ENCODE measurements around the gene PTCH2. TPM values are rescaled to one million over a fixed set of nuclear protein-coding genes. Genes with fewer than 3 reads are reported as not detected.

Gene PTCH2
- polyA plus RNA-seq: under 1 TPM in 1 of 3 donors, not detected in 2; 0.20 TPM

GRCh38 chr1:44842862-44843655 is at the start of gene PTCH2:
TSS of gene PTCH2 (minus strand) at chr1:44843253. CDS start at chr1:44842932, 321 bp downstream.
- DNase-seq: peak; percentile 5 to 13 (median 7)
- Mint-ChIP-seq H3K27ac (peak within 1 kb of the TSS in 1 of 6 donors; percentile 40), H3K36me3 (peaks cover 3 to 12% (median 3%) of the 10 kb centered on the region in 3 donors), H3K27me3 (ENCODE audit: low read depth in 3 of 3) (peaks cover 0 to 25% (median 8%) of the 10 kb centered on the region in 3 donors), H3K9me3 (no peaks in the 10 kb centered on the region), H3K4me3 (peak within 1 kb of the TSS in 4 of 5 donors; percentile 34 to 53 (median 48)), H3K4me1 (peaks cover 5 to 6% of the 10 kb centered on the region in 2 donors)

- Mint-ChIP-seq H3K9me3 (peaks cover 0 to 5% (median 0%) of the 10 kb centered on the region in 6 donors), H3K27me3 (ENCODE audit: low read depth in 3 of 3) (peaks cover 0 to 4% (median 0%) of the 10 kb centered on the region in 3 donors), H3K4me1 (no peaks in the 10 kb centered on the region), H3K4me3 (no peak overlapping the region), H3K27ac (no peak overlapping the region), H3K36me3 (peaks cover 30 to 49% (median 44%) of the 10 kb centered on the region in 3 donors)
- no peak for DNase-seq
Observed at GRCh38 chr1:44890007-44890406, 47.0 kb upstream of the PTCH2 start.

- peaks cover 0 to 2% (median 0%) of the 10 kb centered on the region in 3 donors for H3K27me3 Mint-ChIP-seq (ENCODE audit: low read depth in 3 of 3)
- peaks cover 26 to 57% (median 39%) of the 10 kb centered on the region in 3 donors for H3K36me3 Mint-ChIP-seq
- no peak overlapping the region for H3K27ac Mint-ChIP-seq
- no peaks in the 10 kb centered on the region for H3K4me1 Mint-ChIP-seq
- no peak for DNase-seq
- H3K4me3 Mint-ChIP-seq: no peak overlapping the region
- no peaks in the 10 kb centered on the region for H3K9me3 Mint-ChIP-seq
Observed at GRCh38 chr1:44885406-44885805, 42.4 kb upstream of the PTCH2 start.

- H3K9me3 Mint-ChIP-seq: no peaks in the 10 kb centered on the region
- H3K36me3 Mint-ChIP-seq: peaks cover 23 to 58% (median 37%) of the 10 kb centered on the region in 3 donors
- no peak overlapping the region for H3K27ac Mint-ChIP-seq
- peaks cover 0 to 2% (median 0%) of the 10 kb centered on the region in 3 donors for H3K27me3 Mint-ChIP-seq (ENCODE audit: low read depth in 3 of 3)
- H3K4me3 Mint-ChIP-seq: no peak overlapping the region
- H3K4me1 Mint-ChIP-seq: no peaks in the 10 kb centered on the region
- DNase-seq: no peak
Observed at GRCh38 chr1:44884746-44885145, 41.7 kb upstream of the PTCH2 start.

GRCh38 chr1:44881011-44881632 is 38.1 kb upstream of the PTCH2 start:
- Mint-ChIP-seq H3K4me3 (no peak overlapping the region), H3K27me3 (ENCODE audit: low read depth in 3 of 3) (peaks cover 0 to 3% (median 3%) of the 10 kb centered on the region in 3 donors), H3K36me3 (peaks cover 15 to 55% (median 23%) of the 10 kb centered on the region in 3 donors), H3K4me1 (no peaks in the 10 kb centered on the region), H3K9me3 (no peaks in the 10 kb centered on the region), H3K27ac (no peak overlapping the region)
- no peak for DNase-seq

- Mint-ChIP-seq H3K36me3 (peaks cover 30 to 52% (median 32%) of the 10 kb centered on the region in 3 donors), H3K27ac (no peak overlapping the region), H3K9me3 (no peaks in the 10 kb centered on the region), H3K4me1 (no peaks in the 10 kb centered on the region), H3K4me3 (no peak overlapping the region), H3K27me3 (ENCODE audit: low read depth in 3 of 3) (peaks cover 0 to 3% (median 1%) of the 10 kb centered on the region in 3 donors)
- no peak for DNase-seq
Observed at GRCh38 chr1:44874155-44874554, 31.1 kb upstream of the PTCH2 start.

- Mint-ChIP-seq H3K4me3 (no peak overlapping the region), H3K27ac (no peak overlapping the region), H3K36me3 (peaks cover 29 to 48% (median 42%) of the 10 kb centered on the region in 3 donors), H3K9me3 (no peaks in the 10 kb centered on the region), H3K4me1 (no peaks in the 10 kb centered on the region), H3K27me3 (ENCODE audit: low read depth in 3 of 3) (peaks cover 0 to 1% (median 0%) of the 10 kb centered on the region in 3 donors)
- no peak for DNase-seq
Observed at GRCh38 chr1:44870096-44870495, 27.0 kb upstream of the PTCH2 start.

GRCh38 chr1:44867801-44868200 is 24.7 kb upstream of the PTCH2 start:
- no peak for DNase-seq
- Mint-ChIP-seq H3K27me3 (ENCODE audit: low read depth in 3 of 3) (peaks cover 0 to 1% (median 0%) of the 10 kb centered on the region in 3 donors), H3K9me3 (no peaks in the 10 kb centered on the region), H3K4me1 (no peaks in the 10 kb centered on the region), H3K27ac (no peak overlapping the region), H3K36me3 (peaks cover 17 to 40% (median 29%) of the 10 kb centered on the region in 3 donors), H3K4me3 (no peak overlapping the region)

GRCh38 chr1:44862829-44863401 is 19.9 kb upstream of the PTCH2 start:
- Mint-ChIP-seq H3K4me1 (no peaks in the 10 kb centered on the region), H3K4me3 (no peak overlapping the region), H3K27me3 (ENCODE audit: low read depth in 3 of 3) (peaks cover 0 to under 1% (median 0%) of the 10 kb centered on the region in 3 donors), H3K27ac (peak overlapping the region in 1 of 6 donors; percentile 13), H3K9me3 (no peaks in the 10 kb centered on the region), H3K36me3 (peaks cover 9 to 15% (median 10%) of the 10 kb centered on the region in 3 donors)
- no peak for DNase-seq

- no peak for DNase-seq
- Mint-ChIP-seq H3K4me3 (no peak overlapping the region), H3K36me3 (peaks cover 9 to 15% (median 9%) of the 10 kb centered on the region in 3 donors), H3K27me3 (ENCODE audit: low read depth in 3 of 3) (peaks cover 0 to 1% (median 0%) of the 10 kb centered on the region in 3 donors), H3K27ac (no peak overlapping the region), H3K9me3 (no peaks in the 10 kb centered on the region), H3K4me1 (no peaks in the 10 kb centered on the region)
Observed at GRCh38 chr1:44860891-44861425, 17.9 kb upstream of the PTCH2 start.

- Mint-ChIP-seq H3K9me3 (no peaks in the 10 kb centered on the region), H3K27me3 (ENCODE audit: low read depth in 3 of 3) (peaks cover 0 to 1% (median 0%) of the 10 kb centered on the region in 3 donors), H3K4me1 (no peaks in the 10 kb centered on the region), H3K4me3 (no peak overlapping the region), H3K27ac (no peak overlapping the region), H3K36me3 (peaks cover 10 to 19% (median 12%) of the 10 kb centered on the region in 3 donors)
- no peak for DNase-seq
Observed at GRCh38 chr1:44860331-44860730, 17.3 kb upstream of the PTCH2 start.

- peaks cover 15 to 24% (median 22%) of the 10 kb centered on the region in 3 donors for H3K36me3 Mint-ChIP-seq
- no peak for DNase-seq
- no peak overlapping the region for H3K4me3 Mint-ChIP-seq
- peaks cover 0 to 1% (median 0%) of the 10 kb centered on the region in 3 donors for H3K27me3 Mint-ChIP-seq (ENCODE audit: low read depth in 3 of 3)
- no peaks in the 10 kb centered on the region for H3K4me1 Mint-ChIP-seq
- no peaks in the 10 kb centered on the region for H3K9me3 Mint-ChIP-seq
- H3K27ac Mint-ChIP-seq: no peak overlapping the region
Observed at GRCh38 chr1:44857446-44857845, 14.4 kb upstream of the PTCH2 start.

- DNase-seq: no peak
- Mint-ChIP-seq H3K36me3 (peaks cover 15 to 24% (median 22%) of the 10 kb centered on the region in 3 donors), H3K4me3 (no peak overlapping the region), H3K9me3 (no peaks in the 10 kb centered on the region), H3K4me1 (no peaks in the 10 kb centered on the region), H3K27me3 (ENCODE audit: low read depth in 3 of 3) (peaks cover 0 to 1% (median 0%) of the 10 kb centered on the region in 3 donors), H3K27ac (peak overlapping the region in 2 of 6 donors; percentile 12 to 65)
Observed at GRCh38 chr1:44855742-44856141, 12.7 kb upstream of the PTCH2 start.
